ENCODE results near the gene WWOX. TPM values are rescaled to one million over a fixed set of nuclear protein-coding genes. Genes with fewer than 3 reads are reported as not detected.

WWOX gene
- total RNA-seq, 1 experiment from 2014 or later, result 15.6 TPM

GRCh38 chr16:78715673-78716072, 616.2 kb downstream of the WWOX start:
- DNase-seq, result no peak
- no CpG with 5 or more reads among the region's 4 CpGs for WGBS (ENCODE audit: extremely low coverage, insufficient read length, low lambda C conversion rate)
- no peaks in the 10 kb centered on the region for H3K9me3 ChIP-seq (ENCODE audit: control insufficient read depth, low read depth, low read length)
- H4K8ac ChIP-seq (replicated peaks; ENCODE audit: insufficient read length, low read depth, low read length), result no peak overlapping the region
- H3K9ac ChIP-seq (ENCODE audit: extremely low read depth, insufficient read length, low read length), result no peak overlapping the region
- H2BK12ac ChIP-seq (ENCODE audit: insufficient read length, low read depth, low read length), result no peak overlapping the region
- H3K14ac ChIP-seq (ENCODE audit: insufficient read depth, low read length), result no peak overlapping the region
- no peaks in the 10 kb centered on the region for H3K4me1 ChIP-seq (ENCODE audit: insufficient read depth, low read length)
- no peak overlapping the region for H3K56ac ChIP-seq (ENCODE audit: insufficient read length, low read depth, low read length)
- H2BK5ac ChIP-seq (ENCODE audit: insufficient read length, low read length), result no peak overlapping the region
- H3K9me3 Mint-ChIP-seq, result no peaks in the 10 kb centered on the region
- H3K4ac ChIP-seq (ENCODE audit: low read depth, low read length), result no peak overlapping the region
- no peaks in the 10 kb centered on the region for H3K79me1 ChIP-seq (ENCODE audit: insufficient read depth, low read depth, low read length, poor library complexity, severe bottlenecking)
- H3K27ac Mint-ChIP-seq, result no peak overlapping the region
- H2AK5ac ChIP-seq (ENCODE audit: insufficient read length, low read length), result no peak overlapping the region
- H3K27me3 Mint-ChIP-seq (ENCODE audit: low read depth), result no peaks in the 10 kb centered on the region; the same call in 1 of the 2 replicates
- H3K23ac ChIP-seq (ENCODE audit: insufficient read length, low read depth, low read length), result no peak overlapping the region
- TF ChIP-seq, protein P1, sequence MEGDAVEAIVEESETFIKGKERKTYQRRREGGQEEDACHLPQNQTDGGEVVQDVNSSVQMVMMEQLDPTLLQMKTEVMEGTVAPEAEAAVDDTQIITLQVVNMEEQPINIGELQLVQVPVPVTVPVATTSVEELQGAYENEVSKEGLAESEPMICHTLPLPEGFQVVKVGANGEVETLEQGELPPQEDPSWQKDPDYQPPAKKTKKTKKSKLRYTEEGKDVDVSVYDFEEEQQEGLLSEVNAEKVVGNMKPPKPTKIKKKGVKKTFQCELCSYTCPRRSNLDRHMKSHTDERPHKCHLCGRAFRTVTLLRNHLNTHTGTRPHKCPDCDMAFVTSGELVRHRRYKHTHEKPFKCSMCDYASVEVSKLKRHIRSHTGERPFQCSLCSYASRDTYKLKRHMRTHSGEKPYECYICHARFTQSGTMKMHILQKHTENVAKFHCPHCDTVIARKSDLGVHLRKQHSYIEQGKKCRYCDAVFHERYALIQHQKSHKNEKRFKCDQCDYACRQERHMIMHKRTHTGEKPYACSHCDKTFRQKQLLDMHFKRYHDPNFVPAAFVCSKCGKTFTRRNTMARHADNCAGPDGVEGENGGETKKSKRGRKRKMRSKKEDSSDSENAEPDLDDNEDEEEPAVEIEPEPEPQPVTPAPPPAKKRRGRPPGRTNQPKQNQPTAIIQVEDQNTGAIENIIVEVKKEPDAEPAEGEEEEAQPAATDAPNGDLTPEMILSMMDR (conservative IDR thresholded peaks at IDR 0.05), result no peak
- H2BK15ac ChIP-seq (ENCODE audit: low read depth, low read length), result no peak overlapping the region
- no peaks in the 10 kb centered on the region for H3K4me1 Mint-ChIP-seq
- H3K27me3 ChIP-seq (ENCODE audit: insufficient read depth, low read length), result no peaks in the 10 kb centered on the region
- H2BK120ac ChIP-seq (ENCODE audit: low read depth, low read length, poor library complexity, severe bottlenecking), result no peak overlapping the region
- H3T11ph ChIP-seq (ENCODE audit: low read length), result no peak overlapping the region
- H4K20me1 ChIP-seq (ENCODE audit: control insufficient read depth, insufficient read depth, insufficient read length), result no peaks in the 10 kb centered on the region
- no peak overlapping the region for H3K27ac ChIP-seq (ENCODE audit: insufficient read length, low read depth, low read length)
- H3K4me3 Mint-ChIP-seq, result no peak overlapping the region
- no peak overlapping the region for H3K4me2 ChIP-seq (ENCODE audit: insufficient read depth, insufficient read length, low read length)
- no peak overlapping the region for H4K91ac ChIP-seq (ENCODE audit: insufficient read length, low read depth, low read length)
- no peaks in the 10 kb centered on the region for H3K79me2 ChIP-seq (ENCODE audit: insufficient read depth, low read length)
- H3K18ac ChIP-seq (ENCODE audit: insufficient read length, low read depth, low read length), result no peak overlapping the region
- no peak overlapping the region for H2AFZ ChIP-seq (ENCODE audit: low read length)
- no peak overlapping the region for H4K5ac ChIP-seq (ENCODE audit: insufficient read length, low read depth, low read length)
- no peaks in the 10 kb centered on the region for H3K36me3 Mint-ChIP-seq (ENCODE audit: insufficient read depth in 1 of 3, low read depth in 3 of 3)
- H3K23me2 ChIP-seq (ENCODE audit: insufficient read length, low read depth, low read length, poor library complexity, severe bottlenecking), result no peaks in the 10 kb centered on the region
- H2BK20ac ChIP-seq (ENCODE audit: low read depth, low read length, poor library complexity, severe bottlenecking), result no peak overlapping the region
